GM12872 (cell line): Measurements from ENCODE around the gene STARD13.

Experiments used
- CTCF ChIP-seq: IDR thresholded peaks from 3 replicates; pipeline ENCODE4 v1.5.1; 2011; ENCODE audit warnings: low read depth, mild to moderate bottlenecking, low read length, moderate library complexity; ENCODE audit not compliant: insufficient read depth

STARD13 gene

GRCh38 chr13:33259296-33259695 is 26.3 kb downstream of the STARD13 start:
- no peak for TF ChIP-seq CTCF

DNA sequence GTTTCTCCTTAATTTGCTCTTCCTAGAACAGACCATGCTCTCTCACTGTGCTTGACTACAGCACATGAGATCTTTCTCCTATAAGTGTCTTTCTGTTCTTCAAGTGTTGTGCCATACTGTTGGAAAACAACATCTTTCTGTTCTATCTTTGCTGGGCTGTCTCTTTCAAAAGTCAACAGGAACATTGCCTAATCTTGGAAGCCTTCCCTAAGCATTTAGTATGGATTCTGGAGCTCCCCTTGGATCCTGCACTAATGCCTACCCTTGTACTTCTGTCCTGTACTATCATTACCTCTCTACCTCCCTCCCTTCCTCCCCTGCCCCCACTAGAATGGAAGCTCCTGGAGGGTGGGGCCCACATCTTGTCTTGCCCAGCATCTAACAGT is 26.8 kb downstream of the STARD13 start:
- no peak for TF ChIP-seq CTCF

GRCh38 chr13:33257841-33258807 is 27.4 kb downstream of the STARD13 start:
- no peak for TF ChIP-seq CTCF

DNA sequence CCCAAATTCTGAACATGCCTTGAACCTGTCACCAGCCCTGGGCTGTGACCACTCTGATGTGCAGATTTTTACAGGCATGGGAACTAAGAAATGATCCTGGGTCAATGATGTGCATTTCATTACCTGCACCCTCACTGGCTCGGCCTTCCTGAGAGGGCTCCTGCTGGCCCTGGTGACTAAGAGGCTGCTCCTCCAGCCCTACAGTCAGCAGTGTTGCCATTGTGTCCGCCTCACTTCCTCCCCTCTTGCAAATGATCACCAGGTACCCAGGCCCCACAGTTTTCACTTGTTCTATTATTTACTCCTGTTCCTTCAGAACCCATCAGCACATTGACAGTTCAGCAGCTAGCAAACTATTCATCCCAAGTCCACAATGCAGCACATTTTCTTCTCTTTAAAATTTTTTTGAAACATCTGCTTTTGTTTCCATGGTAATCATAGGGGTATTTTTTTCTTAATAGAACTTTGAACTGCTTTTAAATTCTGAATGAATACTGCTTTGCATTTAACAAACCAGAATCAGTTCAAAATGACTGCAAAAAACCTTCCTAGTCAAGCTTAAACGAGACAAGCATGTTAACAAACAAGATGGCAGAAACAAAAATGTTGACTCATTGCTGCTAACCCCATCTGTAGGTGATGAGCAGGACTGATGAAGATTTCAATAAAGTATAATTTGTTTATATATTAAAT is 29.3 kb downstream of the STARD13 start:
- TF ChIP-seq CTCF = no peak

- TF ChIP-seq CTCF = no peak
Observed at GRCh38 chr13:33252135-33252534, 33.4 kb downstream of the STARD13 start.

- TF ChIP-seq CTCF = no peak
Observed at GRCh38 chr13:33251131-33251661, 34.4 kb downstream of the STARD13 start.

- no peak for TF ChIP-seq CTCF
Observed at GRCh38 chr13:33250609-33251008, 34.9 kb downstream of the STARD13 start.
